ENCODE results near the gene ADAM10.

Gene ADAM10

GRCh38 chr15:58571491-58571890 is 178.0 kb downstream of the ADAM10 start:
- DNase-seq, result no peak

DNA sequence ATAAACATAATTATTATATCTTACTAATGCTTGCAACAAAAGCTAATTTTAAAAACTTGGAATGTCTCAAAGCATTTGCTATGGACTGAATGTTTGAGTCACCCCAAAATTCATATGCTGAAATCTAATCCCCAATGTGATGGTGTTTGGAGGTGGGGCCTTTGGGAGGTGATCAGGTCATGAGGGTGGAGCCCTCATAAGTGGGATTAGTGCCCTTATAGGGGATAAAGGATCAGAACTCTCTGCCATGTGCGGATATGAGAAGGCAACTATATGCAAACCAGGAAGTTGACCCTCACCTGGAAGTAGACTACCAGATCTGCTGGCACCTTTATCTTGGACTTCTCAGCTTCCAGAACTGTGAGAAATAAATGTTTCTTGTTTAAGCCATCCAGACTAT is 180.1 kb downstream of the ADAM10 start:
- no peak for DNase-seq

- DNase-seq, result no peak
Observed at GRCh38 chr15:58568157-58568571, 181.3 kb downstream of the ADAM10 start.

DNA sequence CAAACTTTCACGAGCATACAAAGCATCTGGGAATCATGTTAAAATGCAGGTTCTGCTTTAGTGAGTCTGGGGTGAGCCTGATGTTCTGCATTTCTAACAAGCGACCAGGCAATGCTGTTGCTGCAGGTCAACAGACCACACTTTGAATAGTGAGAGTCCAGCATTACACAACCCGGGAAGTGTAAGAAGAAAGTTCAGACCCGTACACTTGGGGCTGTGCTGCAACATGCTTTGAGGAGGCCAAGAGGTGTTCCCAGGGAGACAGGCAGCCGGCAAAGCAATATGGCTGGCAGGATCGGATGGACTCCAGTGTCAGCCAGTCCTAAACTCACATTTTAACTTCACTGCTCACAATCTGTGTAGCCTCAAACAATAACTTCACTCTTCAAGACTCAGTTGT is 183.5 kb downstream of the ADAM10 start:
- DNase-seq, result no peak

DNA sequence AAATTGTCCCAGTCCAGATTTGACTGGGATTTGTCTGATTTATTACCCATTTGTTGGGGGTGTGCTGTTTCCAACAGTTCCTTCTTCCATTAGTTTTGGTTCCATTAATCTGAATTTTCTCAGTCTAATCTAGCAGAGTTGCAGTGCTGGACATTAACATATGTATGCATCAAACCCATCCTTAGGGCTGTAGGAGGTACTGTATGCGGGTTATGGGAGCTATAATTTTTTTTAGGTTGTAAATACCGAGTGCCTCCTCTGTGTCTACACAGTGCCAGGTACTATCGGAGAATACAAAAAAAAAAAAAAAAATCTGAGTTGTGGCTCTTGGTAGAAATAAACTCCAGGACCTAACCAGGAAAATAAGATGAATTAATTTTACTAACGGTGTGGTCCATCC is 183.9 kb downstream of the ADAM10 start:
- DNase-seq, result no peak

- DNase-seq, result no peak
Observed at GRCh38 chr15:58564981-58565380, 184.5 kb downstream of the ADAM10 start.

GRCh38 chr15:58562135-58562534 is 187.4 kb downstream of the ADAM10 start:
- DNase-seq, result no peak

GRCh38 chr15:58561321-58561720 is 188.2 kb downstream of the ADAM10 start:
- DNase-seq, result no peak

DNA sequence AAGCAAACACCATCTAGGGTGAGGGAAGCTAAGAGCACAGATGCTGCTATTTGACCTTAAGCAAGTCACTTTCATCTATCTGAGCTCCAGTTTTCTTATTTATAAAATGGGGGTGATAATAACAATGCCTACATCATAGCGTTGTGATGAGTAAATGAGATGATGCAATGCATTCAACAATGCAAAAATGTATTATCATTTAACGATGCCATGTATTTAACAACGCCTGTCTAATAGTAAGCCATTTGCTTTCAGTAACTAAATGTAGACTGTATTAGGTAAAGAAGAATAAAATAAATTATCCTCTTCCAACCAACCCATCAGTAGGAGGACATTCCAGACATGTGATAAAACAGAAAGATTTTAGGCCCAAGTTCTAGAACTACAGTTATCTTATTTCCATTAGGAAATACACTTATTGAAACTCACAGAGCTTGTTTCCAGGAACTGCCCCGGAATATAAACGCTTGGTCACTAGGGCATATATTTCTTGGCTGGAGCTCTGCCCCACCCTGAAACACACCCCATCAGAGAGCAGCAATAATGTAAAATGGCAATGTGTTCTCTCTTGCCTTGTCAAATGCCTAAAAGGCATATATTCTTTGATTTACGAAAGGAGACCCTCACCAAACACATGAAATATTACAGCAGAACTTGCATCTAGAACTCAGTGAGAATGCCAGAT is 189.5 kb downstream of the ADAM10 start:
- DNase-seq, result no peak

- no peak for DNase-seq
Observed at GRCh38 chr15:58558777-58559176, 190.7 kb downstream of the ADAM10 start.

DNA sequence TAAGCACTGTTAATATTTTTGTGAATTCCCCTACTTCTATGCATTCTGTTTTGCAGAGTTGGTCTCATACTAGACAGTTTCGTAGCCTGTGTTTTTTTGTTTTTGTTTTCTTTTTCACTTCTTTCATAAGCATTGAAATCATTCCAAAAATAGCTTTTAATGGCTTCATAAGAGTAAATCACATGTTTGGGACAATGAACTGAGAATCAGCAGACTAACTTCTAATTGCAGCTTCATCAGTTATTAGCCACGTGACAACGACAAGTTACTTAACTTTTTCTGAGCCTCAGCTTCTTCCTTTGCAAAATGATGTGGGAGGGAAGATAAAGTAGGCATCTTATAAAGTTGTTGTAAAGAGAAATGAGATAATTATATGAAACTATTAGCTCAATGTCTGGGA is 193.0 kb downstream of the ADAM10 start:
- no peak for DNase-seq

DNA sequence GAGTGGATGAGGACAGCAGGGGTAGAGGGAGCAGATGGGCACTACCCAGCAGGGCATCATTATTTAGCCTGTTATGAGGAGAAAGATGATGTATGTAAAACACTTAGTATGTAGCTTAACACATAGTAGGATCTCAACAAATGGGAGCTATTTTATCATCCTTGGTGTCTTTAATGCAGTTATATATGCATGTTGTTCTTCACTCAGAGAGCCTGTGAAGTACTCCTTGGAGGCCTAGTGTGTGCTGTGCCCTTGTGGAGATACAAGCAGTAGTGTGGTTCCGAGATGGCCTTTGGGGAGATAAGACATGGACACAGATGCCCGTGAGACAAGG is 193.5 kb downstream of the ADAM10 start:
- DNase-seq, result no peak

DNA sequence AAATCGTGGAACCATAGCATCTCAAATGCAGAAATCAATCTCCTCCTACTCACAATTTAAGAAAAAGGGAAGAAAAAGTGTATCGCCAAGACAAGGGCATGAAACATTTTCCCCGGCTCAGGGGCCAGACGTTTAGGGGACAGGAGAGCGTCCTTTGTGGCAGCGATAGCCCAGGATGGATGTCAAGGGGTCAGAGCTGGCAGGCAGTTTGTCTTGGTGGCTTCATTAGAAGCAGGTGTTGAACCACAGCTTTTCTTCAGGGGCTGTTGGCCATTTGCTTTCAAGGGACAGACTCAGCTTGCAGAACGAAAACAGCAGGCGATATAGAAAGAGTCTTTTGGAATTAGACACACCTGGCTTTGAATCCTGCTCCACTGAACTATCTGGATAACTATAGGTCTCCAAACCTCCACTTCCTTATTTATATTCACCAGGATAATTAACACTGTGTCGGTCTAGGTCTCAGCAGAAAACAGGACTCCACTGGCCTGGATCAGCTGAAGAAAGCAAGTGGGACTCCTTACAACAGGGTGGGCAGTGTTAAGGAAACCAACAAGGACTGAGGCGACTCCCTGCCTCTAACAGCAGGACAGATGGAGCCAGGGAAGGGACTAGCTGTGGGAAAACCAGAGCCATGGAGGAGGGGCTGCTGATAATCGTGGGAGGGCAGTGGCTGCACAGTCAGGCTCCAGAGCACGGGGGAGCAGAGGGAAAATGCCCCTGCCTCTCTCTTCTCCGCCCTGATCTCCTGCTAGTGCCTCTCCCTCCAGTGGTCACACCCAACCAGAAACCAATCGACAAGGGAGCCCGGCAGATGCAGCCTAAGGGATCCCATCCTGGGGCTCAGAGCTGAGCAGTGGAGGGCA is 194.1 kb downstream of the ADAM10 start:
- DNase-seq, result peak; percentile 32

GRCh38 chr15:58554758-58555157 is 194.7 kb downstream of the ADAM10 start:
- peak; percentile 37 for DNase-seq

DNA sequence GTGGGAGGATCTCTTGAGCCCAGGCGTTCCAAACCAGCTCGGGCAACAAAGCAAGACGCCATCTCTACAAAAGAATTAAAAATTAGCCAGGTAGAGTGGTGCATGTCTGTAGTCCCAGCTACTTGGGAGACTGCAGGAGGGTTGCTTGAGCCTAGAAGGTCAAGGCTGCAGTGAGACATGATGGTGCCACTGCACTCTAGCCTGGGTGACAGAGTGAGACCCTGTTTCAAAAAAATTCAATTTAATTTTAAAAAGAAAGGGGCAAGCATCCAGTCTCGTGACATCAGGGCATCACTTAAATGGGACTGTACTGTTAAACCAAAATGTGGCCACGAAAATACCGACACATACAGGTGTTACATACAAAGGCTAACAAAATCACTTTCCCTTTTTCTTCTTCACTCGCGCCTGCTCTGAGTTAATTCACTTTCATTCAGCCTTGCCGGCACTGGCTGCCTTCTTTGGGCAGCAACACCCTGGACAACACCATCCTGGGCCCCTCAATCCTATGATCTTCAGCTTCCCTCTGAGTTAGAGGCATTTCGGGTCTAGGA is 196.1 kb downstream of the ADAM10 start:
- no peak for DNase-seq

- DNase-seq, result no peak
Observed at GRCh38 chr15:58552505-58553364, 196.8 kb downstream of the ADAM10 start.

- no peak for DNase-seq
Observed at GRCh38 chr15:58551764-58552504, 197.6 kb downstream of the ADAM10 start.

- DNase-seq, result no peak
Observed at GRCh38 chr15:58551084-58551763, 198.3 kb downstream of the ADAM10 start.

DNA sequence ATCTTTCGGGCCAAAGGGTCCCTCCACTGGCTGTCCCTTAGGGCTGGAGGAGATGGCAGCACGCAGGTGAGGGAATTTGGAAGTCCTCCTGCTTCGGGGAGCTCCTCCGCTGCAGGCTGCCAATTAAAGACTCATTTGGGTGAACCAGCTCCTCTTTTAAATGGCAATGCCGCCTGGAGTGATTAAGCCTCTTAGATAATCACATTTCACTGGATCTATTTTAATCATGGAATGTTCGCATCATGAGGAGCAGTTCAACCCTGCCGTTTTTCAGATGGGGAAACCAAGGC is 199.8 kb downstream of the ADAM10 start:
- DNase-seq, result no peak

GRCh38 chr15:58549013-58549784 is 200.3 kb downstream of the ADAM10 start:
- DNase-seq, result no peak

- DNase-seq, result peak; percentile 45
Observed at GRCh38 chr15:58548308-58549012, 201.0 kb downstream of the ADAM10 start.
